KOPT-K1 (cell line): ENCODE data around the gene ZCCHC17.
"Not testable (repeated sequence)": the region's sequence is repeated elsewhere in the genome, so short reads cannot be mapped to it uniquely, and the experiment has no call there.

Experiments
- H3K27ac ChIP-seq: fragments of 200-600 bp; sonication (generic); 2 replicates; pipeline ENCODE4 v1.5.1; 2016; ENCODE audit warnings: antibody characterized with exemption, mild to moderate bottlenecking, low read depth, low read length; ENCODE audit not compliant: poor library complexity, severe bottlenecking
- H3K36me3 ChIP-seq: fragments of 200-600 bp; sonication (generic); 2 replicates; pipeline ENCODE4 v1.5.1; 2017; ENCODE audit warnings: antibody characterized with exemption, mild to moderate bottlenecking, low read length, moderate library complexity; ENCODE audit not compliant: insufficient read depth
- H3K9me3 ChIP-seq: fragments of 200-600 bp; sonication (generic); 2 replicates; pipeline ENCODE4 v1.5.1; 2017; ENCODE audit warnings: antibody characterized with exemption, low read length, mild to moderate bottlenecking; ENCODE audit not compliant: insufficient read depth, poor library complexity, severe bottlenecking

ZCCHC17 gene

GRCh38 chr1:31386576-31387243 lies 89.9 kb downstream of the ZCCHC17 start:
- H3K27ac ChIP-seq, H3K9me3 ChIP-seq, H3K36me3 ChIP-seq: not testable (repeated sequence)

GRCh38 chr1:31387612-31388011 lies 90.8 kb downstream of the ZCCHC17 start:
- H3K9me3 ChIP-seq: no peaks in the 10 kb centered on the region
- no peaks in the 10 kb centered on the region for H3K36me3 ChIP-seq
- H3K27ac ChIP-seq: no peak overlapping the region

GRCh38 chr1:31389616-31390015 lies 92.8 kb downstream of the ZCCHC17 start:
- no peaks in the 10 kb centered on the region for H3K36me3 ChIP-seq
- no peaks in the 10 kb centered on the region for H3K9me3 ChIP-seq
- H3K27ac ChIP-seq: no peak overlapping the region

GRCh38 chr1:31390071-31390470 lies 93.2 kb downstream of the ZCCHC17 start:
- no peaks in the 10 kb centered on the region for H3K9me3 ChIP-seq
- no peaks in the 10 kb centered on the region for H3K36me3 ChIP-seq
- no peak overlapping the region for H3K27ac ChIP-seq

GRCh38 chr1:31393463-31393862 lies 96.6 kb downstream of the ZCCHC17 start:
- Histone ChIP-seq H3K27ac (no peak overlapping the region), H3K9me3 (no peaks in the 10 kb centered on the region)

GRCh38 chr1:31394584-31395193 lies 97.9 kb downstream of the ZCCHC17 start:
- Histone ChIP-seq H3K36me3 (no peaks in the 10 kb centered on the region), H3K27ac (peak overlapping the region; percentile 41), H3K9me3 (no peaks in the 10 kb centered on the region)

More at GRCh38 chr1:31393463-31393862, 96.6 kb downstream of the ZCCHC17 start:
- no peaks in the 10 kb centered on the region for H3K36me3 ChIP-seq

GRCh38 chr1:31396633-31397351 lies 100.0 kb downstream of the ZCCHC17 start:
- no peak overlapping the region for H3K27ac ChIP-seq

GRCh38 chr1:31397360-31398095 lies 100.7 kb downstream of the ZCCHC17 start:
- H3K9me3 ChIP-seq: no peaks in the 10 kb centered on the region
- no peaks in the 10 kb centered on the region for H3K36me3 ChIP-seq
- no peak overlapping the region for H3K27ac ChIP-seq

More at GRCh38 chr1:31396633-31397351, 100.0 kb downstream of the ZCCHC17 start:
- H3K9me3 ChIP-seq: no peaks in the 10 kb centered on the region
- no peaks in the 10 kb centered on the region for H3K36me3 ChIP-seq

GRCh38 chr1:31398246-31398645 lies 101.4 kb downstream of the ZCCHC17 start:
- no peak overlapping the region for H3K27ac ChIP-seq
- no peaks in the 10 kb centered on the region for H3K9me3 ChIP-seq
- no peaks in the 10 kb centered on the region for H3K36me3 ChIP-seq

- no peaks in the 10 kb centered on the region for H3K9me3 ChIP-seq
- H3K27ac ChIP-seq: no peak overlapping the region
- H3K36me3 ChIP-seq: no peaks in the 10 kb centered on the region
Measured at GRCh38 chr1:31399976-31400375, 103.1 kb downstream of the ZCCHC17 start.

GRCh38 chr1:31400393-31400792 lies 103.6 kb downstream of the ZCCHC17 start:
- Histone ChIP-seq H3K9me3 (no peaks in the 10 kb centered on the region), H3K27ac (no peak overlapping the region)

GRCh38 chr1:31401241-31401640 lies 104.4 kb downstream of the ZCCHC17 start:
- no peaks in the 10 kb centered on the region for H3K36me3 ChIP-seq
- H3K9me3 ChIP-seq: no peaks in the 10 kb centered on the region
- H3K27ac ChIP-seq: no peak overlapping the region

More at GRCh38 chr1:31400393-31400792, 103.6 kb downstream of the ZCCHC17 start:
- H3K36me3 ChIP-seq: no peaks in the 10 kb centered on the region

GRCh38 chr1:31405578-31406245 lies 108.9 kb downstream of the ZCCHC17 start:
- no peaks in the 10 kb centered on the region for H3K9me3 ChIP-seq
- H3K36me3 ChIP-seq: no peaks in the 10 kb centered on the region
- H3K27ac ChIP-seq: no peak overlapping the region

GRCh38 chr1:31407029-31407626 lies 110.3 kb downstream of the ZCCHC17 start:
- H3K9me3 ChIP-seq: no peaks in the 10 kb centered on the region

More at GRCh38 chr1:31407029-31407626, 110.3 kb downstream of the ZCCHC17 start:
- Histone ChIP-seq H3K36me3 (no peaks in the 10 kb centered on the region), H3K27ac (no peak overlapping the region)
